ENCODE results near the gene ACAN.

The ACAN gene

GRCh38 chr15:88802250-88802990 is 816 bp upstream of the ACAN start:
- no peak for DNase-seq (ENCODE audit: low spot score)

- DNase-seq (ENCODE audit: low spot score), result no peak
Measured at GRCh38 chr15:88802991-88803240, 320 bp upstream of the ACAN start.

- DNase-seq (ENCODE audit: low spot score), result no peak
Measured at GRCh38 chr15:88803920-88804247, 648 bp downstream of the ACAN start.

GRCh38 chr15:88804257-88804656 is 1.0 kb downstream of the ACAN start:
- DNase-seq (ENCODE audit: low spot score), result no peak

GRCh38 chr15:88805031-88805780 is 2.0 kb downstream of the ACAN start:
- no peak for DNase-seq (ENCODE audit: low spot score)

GRCh38 chr15:88810446-88810845 is 7.2 kb downstream of the ACAN start:
- DNase-seq (ENCODE audit: low spot score), result no peak

- no peak for DNase-seq (ENCODE audit: low spot score)
Measured at GRCh38 chr15:88812133-88812532, 8.9 kb downstream of the ACAN start.

GRCh38 chr15:88813960-88814359 is 10.7 kb downstream of the ACAN start:
- no peak for DNase-seq (ENCODE audit: low spot score)

GRCh38 chr15:88814393-88814792 is 11.2 kb downstream of the ACAN start:
- DNase-seq (ENCODE audit: low spot score), result peak; percentile 41

- no peak for DNase-seq (ENCODE audit: low spot score)
Measured at GRCh38 chr15:88818920-88819319, 15.7 kb downstream of the ACAN start.

- no peak for DNase-seq (ENCODE audit: low spot score)
Measured at GRCh38 chr15:88821993-88822392, 18.8 kb downstream of the ACAN start.

- no peak for DNase-seq (ENCODE audit: low spot score)
Measured at GRCh38 chr15:88828791-88829190, 25.6 kb downstream of the ACAN start.

- DNase-seq (ENCODE audit: low spot score), result no peak
Measured at GRCh38 chr15:88830016-88830415, 26.8 kb downstream of the ACAN start.

GRCh38 chr15:88832820-88833730 is 29.8 kb downstream of the ACAN start:
- no peak for DNase-seq (ENCODE audit: low spot score)

GRCh38 chr15:88833731-88834100 is 30.5 kb downstream of the ACAN start:
- DNase-seq (ENCODE audit: low spot score), result no peak

- no peak for DNase-seq (ENCODE audit: low spot score)
Measured at GRCh38 chr15:88834211-88834812, 31.1 kb downstream of the ACAN start.

GRCh38 chr15:88835119-88835518 is 31.9 kb downstream of the ACAN start:
- DNase-seq (ENCODE audit: low spot score), result no peak

GRCh38 chr15:88835646-88836045 is 32.4 kb downstream of the ACAN start:
- DNase-seq (ENCODE audit: low spot score), result no peak

- DNase-seq (ENCODE audit: low spot score), result no peak
Measured at GRCh38 chr15:88838667-88839066, 35.4 kb downstream of the ACAN start.

- DNase-seq (ENCODE audit: low spot score), result no peak
Measured at GRCh38 chr15:88839146-88839545, 35.9 kb downstream of the ACAN start.

- no peak for DNase-seq (ENCODE audit: low spot score)
Measured at GRCh38 chr15:88839961-88840360, 36.7 kb downstream of the ACAN start.

- no peak for DNase-seq (ENCODE audit: low spot score)
Measured at GRCh38 chr15:88841236-88841635, 38.0 kb downstream of the ACAN start.
